HCT116 (cell line): ENCODE results near the gene KIF25. TPM values are rescaled to one million over a fixed set of nuclear protein-coding genes. Genes with fewer than 3 reads are reported as not detected.

ENCODE experiments used
- ATAC-seq: fragments of 200-7000 bp; cut with Tn5 transposase; 2 replicates; pipeline ENCODE4 v1.9.1; 2020; ENCODE audit warnings: mild to moderate bottlenecking, moderate library complexity
- BruUV-seq: library from RNA; stranded (reverse); fragments of 400-500 nt; replicated peaks from 2 replicates; lab custom pipeline; 2021; lab: Mats Ljungman, UMichigan
- CTCF ChIA-PET: fragments of 300-600 bp; sonication (Branson Sonifier 250); formaldehyde crosslinking; loops from one replicate; lab custom pipeline; 2021; ENCODE audit warnings: antibody characterized with exemption; lab: Charles Lee
- POLR2A ChIA-PET: fragments of 300-600, 350-600 bp; sonication (Branson Sonifier 250); formaldehyde crosslinking; loops from one replicate; lab custom pipeline; 2021; ENCODE audit warnings: antibody characterized with exemption; lab: Charles Lee
- RAD21 ChIA-PET, 2 experiments: fragments of 300-600 bp; sonication (Branson Sonifier 250); formaldehyde crosslinking; loops; one replicate each; lab custom pipeline; 2023; ENCODE audit warnings: low total read pairs in 2 of 2; ENCODE audit not compliant: uncharacterized antibody in 2 of 2, unreplicated experiment in 2 of 2, low non-redundant PET in 1 of 2; lab: Charles Lee
- DNase-seq: peaks from one replicate; pipeline ENCODE4 v3.0.0-alpha.2; 2010; ENCODE audit warnings: low read depth, low spot score
- H2AFZ ChIP-seq: fragments of 200-600 bp; shearing (Covaris generic), sonication (generic); 2 replicates; pipeline ENCODE4 v1.6.1; 2017; ENCODE audit warnings: low read depth, mixed run types, mixed read lengths, antibody characterized with exemption, low read length; ENCODE audit not compliant: poor library complexity, severe bottlenecking
- H3K27ac ChIP-seq: 2 replicates; pipeline ENCODE4 v1.5.1; 2012; ENCODE audit warnings: low read depth, low read length
- H3K27me3 ChIP-seq: fragments of 200-600 bp; sonication (generic); 2 replicates; pipeline ENCODE4 v1.6.1; 2016; ENCODE audit warnings: mixed run types, low read length, mixed read lengths; ENCODE audit not compliant: insufficient read depth
- H3K36me3 ChIP-seq, 2 experiments: fragments of 200-500 bp in 1 of 2; fragments of 200-600 bp in 1 of 2; sonication (Bioruptor generic) in 1 of 2; sonication (generic) in 1 of 2; 2 replicates each; pipeline versions ENCODE4 v1.5.1 to v1.6.1; 2014 to 2016; ENCODE audit warnings: low read length in 2 of 2, inconsistent platforms in 1 of 2, mixed read lengths in 1 of 2, mixed run types in 1 of 2; ENCODE audit not compliant: insufficient read depth in 2 of 2, control insufficient read depth in 1 of 2
- H3K4me1 ChIP-seq, 2 experiments: fragments of 200-600 bp in 1 of 2; sonication (generic) in 1 of 2; 2 replicates each; pipeline versions ENCODE4 v1.5.1 to v1.6.1; 2012 to 2017; ENCODE audit warnings: low read length in 2 of 2, inconsistent platforms in 1 of 2, mild to moderate bottlenecking in 1 of 2, mixed read lengths in 1 of 2, mixed run types in 1 of 2, moderate library complexity in 1 of 2; ENCODE audit not compliant: insufficient read depth in 2 of 2, control insufficient read depth in 1 of 2
- H3K4me2 ChIP-seq: fragments of 200-600 bp; sonication (generic); 2 replicates; pipeline ENCODE4 v1.6.1; 2017; ENCODE audit warnings: mixed run types, low read length, mixed read lengths
- H3K4me3 ChIP-seq, 2 experiments: fragments of 200-600 bp in 1 of 2; sonication (generic) in 1 of 2; replicated peaks in 1 of 2; 2 replicates each; pipeline ENCODE4 v1.5.1; 2011 to 2016; ENCODE audit warnings: low read length in 2 of 2, control low read depth in 1 of 2, low read depth in 1 of 2, mild to moderate bottlenecking in 1 of 2, mixed read lengths in 1 of 2, mixed run types in 1 of 2
- H3K79me2 ChIP-seq: fragments of 200-600 bp; sonication (generic); 2 replicates; pipeline ENCODE4 v1.6.1; 2017; ENCODE audit warnings: mild to moderate bottlenecking, mixed run types, low read length, moderate library complexity, mixed read lengths; ENCODE audit not compliant: insufficient read depth
- H3K9ac ChIP-seq: fragments of 200-600 bp; sonication (generic); 2 replicates; pipeline ENCODE4 v1.6.1; 2016; ENCODE audit warnings: low read length, mixed read lengths
- H3K9me2 ChIP-seq: fragments of 200-600 bp; sonication (generic), shearing (Covaris generic); 2 replicates; pipeline ENCODE4 v1.6.1; 2017; ENCODE audit warnings: mixed run types, mild to moderate bottlenecking, moderate library complexity; ENCODE audit not compliant: insufficient read depth
- H3K9me3 ChIP-seq, 2 experiments: fragments of 200-500 bp in 1 of 2; fragments of 200-600 bp in 1 of 2; sonication (Bioruptor generic) in 1 of 2; sonication (generic) in 1 of 2; 2 replicates each; pipeline ENCODE4 v1.6.1; 2014 to 2017; ENCODE audit warnings: low read length in 2 of 2, mixed read lengths in 2 of 2, inconsistent platforms in 1 of 2, low read depth in 1 of 2, mild to moderate bottlenecking in 1 of 2, mixed run types in 1 of 2, moderate library complexity in 1 of 2; ENCODE audit not compliant: control insufficient read depth in 1 of 2, insufficient read depth in 1 of 2
- H4K20me1 ChIP-seq: fragments of 200-600 bp; sonication (generic), shearing (Covaris generic); 2 replicates; pipeline ENCODE4 v1.6.1; 2017; ENCODE audit warnings: mixed run types, mild to moderate bottlenecking, moderate library complexity; ENCODE audit not compliant: insufficient read depth
- CEBPB ChIP-seq: IDR thresholded peaks from 2 replicates; pipeline ENCODE4 v1.6.1; 2012; ENCODE audit warnings: low read depth
- CTCF ChIP-seq, 3 experiments: fragments of 200-600 bp in 1 of 3; sonication (generic) in 1 of 3; IDR thresholded peaks in 2 of 3; conservative IDR thresholded peaks in 1 of 3; 2 replicates each; pipeline ENCODE4 v1.5.1; 2012 to 2017; ENCODE audit warnings: low read depth in 2 of 3, low read length in 2 of 3, antibody characterized with exemption in 1 of 3, borderline replicate concordance in 1 of 3, control low read depth in 1 of 3, mild to moderate bottlenecking in 1 of 3, mixed read lengths in 1 of 3, mixed run types in 1 of 3, moderate library complexity in 1 of 3; ENCODE audit not compliant: insufficient read depth in 1 of 3
- EGR1 ChIP-seq: IDR thresholded peaks from 2 replicates; pipeline ENCODE4 v1.6.1; 2012; ENCODE audit warnings: low read depth
- EZH2 ChIP-seq: fragments of 200-600 bp; sonication (generic); IDR thresholded peaks from 2 replicates; pipeline ENCODE4 v1.6.1; 2017; ENCODE audit warnings: antibody characterized with exemption, mixed run types
- EZH2phosphoT487 ChIP-seq: fragments of 200-600 bp; IDR thresholded peaks from 2 replicates; pipeline ENCODE4 v1.6.1; 2018; ENCODE audit warnings: antibody characterized with exemption, borderline replicate concordance
- TCF7L2 ChIP-seq: IDR thresholded peaks from 2 replicates; pipeline ENCODE4 v1.7.0; 2011; ENCODE audit warnings: borderline replicate concordance, inconsistent platforms; ENCODE audit not compliant: insufficient read depth, insufficient read length; ENCODE audit errors: extremely low read depth
- ZNF274 ChIP-seq: fragments of 200-500 bp; sonication (Bioruptor generic); IDR thresholded peaks from 2 replicates; pipeline ENCODE4 v1.6.1; 2014; ENCODE audit warnings: mild to moderate bottlenecking, low read depth, low read length, inconsistent platforms
- intact Hi-C: fragments of 100-400 bp; cut with micrococcal nuclease; formaldehyde crosslinking; loops from 2 replicates; pipeline ENCODE4 v1.10.0; 2022
- total RNA-seq: library from RNA; stranded (reverse); gene quantifications from one replicate; pipeline ENCODE4 v1.2.1, GENCODE V29; 2021; ENCODE audit not compliant: unreplicated experiment
- TF ChIP-seq, protein P1 (sequence below): IDR thresholded peaks from 2 replicates; pipeline ENCODE4 v1.6.1; 2012

KIF25 gene
- total RNA-seq, 1 experiment from 2014 or later: not detected

GRCh38 chr6:168029459-168030217 lies 32.2 kb downstream of the KIF25 start (continued):
- TF ChIP-seq CTCF (IDR thresholded peaks at IDR 0.05 in 2 of 3, conservative IDR thresholded peaks at IDR 0.05 in 1 of 3; ENCODE audit: borderline replicate concordance in 1 of 3, insufficient read depth in 1 of 3, low read depth in 2 of 3, low read length in 2 of 3) (no peak), ZNF274 (no peak), EZH2 (no peak)

GRCh38 chr6:168030218-168030746 lies 32.8 kb downstream of the KIF25 start:
- Histone ChIP-seq H2AFZ (no peak overlapping the region), H3K27me3 (no peaks in the 10 kb centered on the region), H3K4me1 (peaks cover 0 to 6% of the 10 kb centered on the region in 2 experiments; a peak in 3 of 4 replicates), H3K9me3 (no peaks in the 10 kb centered on the region)
- RAD21 ChIA-PET: no interaction called here
- CTCF ChIA-PET: no interaction called here
- intact Hi-C loops: no loop called here
- TF ChIP-seq CEBPB (no peak), EZH2 (no peak), TCF7L2 (no peak), EZH2phosphoT487 (no peak), EGR1 (no peak)
- TF ChIP-seq, protein P1, sequence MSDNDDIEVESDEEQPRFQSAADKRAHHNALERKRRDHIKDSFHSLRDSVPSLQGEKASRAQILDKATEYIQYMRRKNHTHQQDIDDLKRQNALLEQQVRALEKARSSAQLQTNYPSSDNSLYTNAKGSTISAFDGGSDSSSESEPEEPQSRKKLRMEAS: no peak
- TF ChIP-seq, all 23 proteins: peak for 0
- H3K9me2 ChIP-seq: no peaks in the 10 kb centered on the region
- H3K36me3 ChIP-seq: no peaks in the 10 kb centered on the region
- POLR2A ChIA-PET: no interaction called here
- no peak for ATAC-seq
- no peak for DNase-seq
- no peak overlapping the region for H3K4me2 ChIP-seq
- H3K9ac ChIP-seq: no peak overlapping the region
- H4K20me1 ChIP-seq: no peaks in the 10 kb centered on the region
- BruUV-seq: no TSS peak
- H3K4me3 ChIP-seq: no peak overlapping the region
- H3K79me2 ChIP-seq: no peaks in the 10 kb centered on the region
- H3K27ac ChIP-seq: no peak overlapping the region
